Fibroblast of lung (primary cell): Measurements from ENCODE around the gene LYZL6.

Experiments
- CTCF ChIP-seq, 2 donors: IDR thresholded peaks in 1 of 2; conservative IDR thresholded peaks in 1 of 2; 1 replicate in 1 of 2; 2 replicates in 1 of 2; pipeline ENCODE4 v1.5.1; 2011 to 2012; ENCODE audit warnings: low read length in 2 of 2, control low read depth in 1 of 2, inconsistent platforms in 1 of 2, low read depth in 1 of 2, mild to moderate bottlenecking in 1 of 2
- EZH2 ChIP-seq: IDR thresholded peaks from 2 replicates; pipeline ENCODE4 v1.5.1; 2012; ENCODE audit warnings: low read length, control low read depth, mild to moderate bottlenecking; ENCODE audit errors: missing control alignments

GRCh38 chr17:35949401-35949800 is 5.9 kb upstream of the LYZL6 start:
- TF ChIP-seq CTCF (conservative IDR thresholded peaks at IDR 0.05 in 1 of 2, IDR thresholded peaks at IDR 0.05 in 1 of 2; ENCODE audit: low read depth in 1 of 2, low read length in 2 of 2) (no peak), EZH2 (no peak)
